GM19438 (cell line): Measurements from ENCODE around the gene GPR137.
A peak's percentile ranks its signal among the peaks of the same experiment; 100 is the strongest.

Experiments
- ATAC-seq: cut with Tn5 transposase; IDR thresholded peaks from one replicate; pipeline ENCODE4 v1.9.1; 2021; ENCODE audit warnings: low read depth; ENCODE audit not compliant: unreplicated experiment

GPR137 gene

GRCh38 chr11:64284048-64284961 lies 1.3 kb upstream of the GPR137 start, which contains the start of gene BAD:
TSS of gene BAD (minus strand) at chr11:64284665. CDS start at chr11:64284368, 297 bp downstream.
- peak; percentile 72 for ATAC-seq

GRCh38 chr11:64285885-64286800 lies 495 bp downstream of the GPR137 start:
- ATAC-seq = no peak

- ATAC-seq = no peak
These were observed 1.1 kb downstream of the GPR137 start for GRCh38 chr11:64286801-64287159.

GRCh38 chr11:64287676-64288352 lies 2.2 kb downstream of the GPR137 start:
- no peak for ATAC-seq

DNA sequence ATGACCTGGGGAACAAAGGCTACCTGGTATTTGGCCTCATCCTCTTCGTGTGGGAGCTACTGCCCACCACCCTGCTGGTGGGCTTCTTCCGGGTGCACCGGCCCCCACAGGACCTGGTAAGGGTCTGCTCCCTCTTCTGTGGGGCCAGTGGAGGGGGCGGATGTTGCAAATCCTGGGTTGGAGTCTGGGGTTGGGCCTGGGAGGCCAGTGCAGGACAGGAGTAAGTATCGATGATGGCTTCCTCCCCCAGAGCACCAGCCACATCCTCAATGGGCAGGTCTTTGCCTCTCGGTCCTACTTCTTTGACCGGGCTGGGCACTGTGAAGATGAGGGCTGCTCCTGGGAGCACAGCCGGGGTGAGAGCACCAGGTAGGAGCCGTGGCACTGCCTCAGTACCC lies 2.7 kb downstream of the GPR137 start:
- ATAC-seq = no peak

GRCh38 chr11:64289002-64289564 lies 3.4 kb downstream of the GPR137 start:
- no peak for ATAC-seq

DNA sequence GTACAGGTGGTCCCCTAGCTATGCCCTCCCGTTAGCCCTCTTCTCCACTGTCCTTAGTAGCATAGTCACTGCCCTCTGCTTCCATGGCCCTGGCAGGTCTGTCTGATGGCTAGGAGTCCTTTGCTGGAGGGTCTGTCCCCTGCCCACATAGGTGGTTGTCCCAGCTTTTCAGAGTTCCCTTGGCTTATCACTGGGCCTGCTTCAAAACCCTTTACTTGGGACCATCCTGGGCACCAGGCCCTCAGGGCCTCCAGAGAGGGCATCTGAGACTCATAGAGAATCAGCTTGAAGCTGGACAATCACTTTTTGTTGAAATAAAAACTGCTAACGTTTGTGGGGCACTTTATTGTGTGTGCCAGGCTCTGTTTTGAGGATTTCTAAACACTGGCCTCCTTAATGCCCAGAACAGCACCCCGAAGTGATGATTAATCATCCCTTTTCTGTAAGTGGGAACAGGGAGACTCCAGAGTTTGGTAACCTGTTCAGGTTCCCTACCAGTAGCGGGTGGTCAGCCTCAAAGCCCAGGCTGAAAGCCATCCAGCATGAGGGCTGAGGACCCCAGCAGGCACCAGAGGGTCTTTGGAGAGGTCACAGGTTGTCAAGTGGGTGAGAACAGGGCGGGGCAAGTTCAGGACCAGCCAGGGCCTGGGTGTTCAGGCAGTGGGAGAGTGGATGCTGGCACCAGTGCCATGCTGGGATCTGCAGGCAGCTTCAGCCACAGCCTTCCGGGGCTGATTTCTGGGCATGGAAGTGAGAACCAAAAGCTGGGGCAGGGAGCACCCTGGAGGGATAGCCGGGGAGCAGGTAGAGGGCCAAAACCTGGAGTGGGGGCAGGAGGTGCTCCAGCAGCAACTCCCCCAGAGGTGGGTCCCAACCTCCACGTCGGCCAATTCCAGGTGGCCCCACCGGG lies 5.0 kb downstream of the GPR137 start:
- no peak for ATAC-seq

DNA sequence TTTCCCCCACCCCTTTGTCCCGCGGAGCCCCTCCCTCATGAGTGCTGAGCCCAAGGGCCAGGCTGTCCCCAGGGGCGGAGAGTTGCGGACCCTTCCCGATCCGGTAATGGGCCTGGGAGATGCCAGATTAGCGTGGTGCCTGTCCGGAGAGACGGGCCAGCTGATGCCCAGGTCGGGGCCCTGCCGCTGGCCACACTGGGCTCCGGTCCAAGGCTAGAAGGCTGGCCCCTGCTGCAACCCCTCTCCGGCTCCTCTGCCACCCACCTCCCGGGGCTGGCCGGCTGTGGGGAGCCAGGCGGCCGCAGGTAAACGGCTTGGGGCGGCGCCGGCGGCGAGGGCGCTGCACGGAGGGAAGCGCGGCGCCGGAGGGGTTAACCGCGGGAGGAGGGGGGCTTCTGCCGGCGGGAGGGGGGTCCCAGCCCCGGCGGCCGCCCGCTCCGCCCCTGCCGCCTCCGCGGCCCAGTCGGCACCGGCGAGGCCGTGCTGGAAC lies 5.7 kb downstream of the GPR137 start, which contains the start of gene KCNK4:
Gene KCNK4 (plus strand): TSS at position 41 of the 490 bp plus-strand sequence. CDS start 1,717 bp downstream, outside the sequence.
- ATAC-seq = no peak

GRCh38 chr11:64291752-64292459 lies 6.3 kb downstream of the GPR137 start:
- no peak for ATAC-seq

GRCh38 chr11:64292460-64293254 lies 7.0 kb downstream of the GPR137 start:
- no peak for ATAC-seq

- no peak for ATAC-seq
These were observed 9.1 kb downstream of the GPR137 start for GRCh38 chr11:64294774-64295173.

- no peak for ATAC-seq
These were observed 10.1 kb downstream of the GPR137 start for GRCh38 chr11:64295760-64296159.

DNA sequence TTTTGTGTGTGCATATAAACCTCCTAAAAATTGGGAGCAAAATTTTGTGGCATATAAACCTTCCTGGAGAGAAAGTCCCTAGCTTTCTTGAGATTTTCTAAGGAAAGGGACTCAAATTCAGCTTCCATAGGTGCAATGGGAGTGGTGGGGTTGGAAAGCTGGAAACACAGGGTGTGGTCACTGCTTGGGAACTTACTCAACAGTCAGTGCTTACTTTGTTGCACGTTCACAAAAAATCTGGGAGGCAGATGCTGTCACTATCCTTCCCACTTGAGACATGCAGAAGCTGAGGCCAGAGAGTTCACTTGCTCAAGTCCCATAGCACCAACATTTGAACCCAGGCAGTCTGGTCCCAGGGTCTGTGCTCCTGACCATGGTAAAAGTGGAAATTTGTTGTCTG lies 10.6 kb downstream of the GPR137 start:
- ATAC-seq = no peak

- ATAC-seq = no peak
These were observed 11.4 kb downstream of the GPR137 start for GRCh38 chr11:64296830-64297698.

DNA sequence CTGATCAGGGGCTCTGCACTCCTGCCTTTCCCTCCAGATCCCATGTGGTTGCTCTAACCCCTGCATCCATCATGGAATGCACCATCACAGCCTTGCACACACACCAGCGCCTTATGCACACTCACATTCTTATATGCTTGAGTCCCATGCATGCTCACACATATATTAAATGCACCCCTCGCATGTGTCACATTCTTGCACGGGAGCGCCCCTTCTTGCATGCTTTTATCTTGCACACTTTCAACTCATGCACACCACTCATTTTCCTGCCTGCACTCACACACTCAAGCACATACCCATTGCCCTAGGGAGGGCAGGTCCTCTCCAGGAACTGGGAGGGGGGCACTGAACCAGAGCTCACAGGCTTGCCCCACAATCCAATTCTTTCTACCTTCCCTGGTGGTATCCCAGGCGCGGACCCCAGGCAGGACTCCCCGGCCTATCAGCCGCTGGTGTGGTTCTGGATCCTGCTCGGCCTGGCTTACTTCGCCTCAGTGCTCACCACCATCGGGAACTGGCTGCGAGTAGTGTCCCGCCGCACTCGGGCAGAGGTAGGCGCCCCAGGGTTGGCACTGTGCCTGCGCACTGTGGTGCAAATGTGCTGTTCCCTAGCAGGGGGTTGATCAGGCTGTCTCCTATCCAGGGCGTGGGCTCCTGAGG lies 12.2 kb downstream of the GPR137 start:
- ATAC-seq = no peak
